Kidney epithelial cell (primary cell): ENCODE results near the gene ALK. TPM values are rescaled to one million over a fixed set of nuclear protein-coding genes. Genes with fewer than 3 reads are reported as not detected.

ENCODE experiments used
- DNase-seq: peaks from one replicate; pipeline ENCODE4 v3.0.0-alpha.2; 2010; ENCODE audit warnings: low read depth
- H3K27me3 ChIP-seq: 2 replicates; pipeline ENCODE4 v1.6.0; 2011; ENCODE audit warnings: low read length; ENCODE audit not compliant: control insufficient read depth, insufficient read depth
- H3K36me3 ChIP-seq: 2 replicates; pipeline ENCODE4 v1.5.1; 2011; ENCODE audit warnings: low read length; ENCODE audit not compliant: control insufficient read depth, insufficient read depth
- H3K4me3 ChIP-seq: 2 replicates; pipeline ENCODE4 v1.5.1; 2011; ENCODE audit warnings: low read depth, mild to moderate bottlenecking, control low read depth, low read length
- total RNA-seq: library from RNA; depleted of rRNA; stranded (reverse); fragments of >200 nt; gene quantifications from 2 replicates; pipeline ENCODE4 v1.2.3, GENCODE V29; 2015
- TF ChIP-seq, protein P1 (sequence below): IDR thresholded peaks from 2 replicates; pipeline ENCODE4 v1.5.1; 2011; ENCODE audit warnings: mild to moderate bottlenecking, moderate library complexity, low read length, control low read depth, inconsistent platforms; ENCODE audit not compliant: insufficient read depth, poor library complexity, severe bottlenecking

ALK gene
- total RNA-seq, 1 donor from 2014 or later: not detected

DNA sequence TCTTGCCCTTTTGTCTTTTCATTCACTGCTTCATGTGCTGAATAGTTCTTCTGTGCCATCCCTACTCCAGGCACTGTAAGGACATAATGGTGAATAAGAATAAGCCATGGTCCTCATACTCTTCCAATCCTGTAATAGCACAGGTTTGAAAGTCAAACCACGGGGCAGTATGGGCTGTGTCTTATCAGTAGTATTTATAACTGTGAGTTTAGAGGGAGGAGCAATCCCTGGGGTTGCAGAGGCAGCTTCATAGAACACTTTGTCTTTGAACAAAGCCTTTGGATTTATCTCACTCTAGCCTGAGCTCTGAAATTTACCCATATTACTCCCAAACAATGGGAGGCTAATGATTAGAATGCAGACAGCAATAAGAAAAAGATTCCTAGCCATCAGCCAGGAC lies 30.2 kb upstream of the ALK start:
- Histone ChIP-seq H3K36me3 (no peaks in the 10 kb centered on the region), H3K27me3 (no peaks in the 10 kb centered on the region), H3K4me3 (no peak overlapping the region)
- TF ChIP-seq, protein P1, sequence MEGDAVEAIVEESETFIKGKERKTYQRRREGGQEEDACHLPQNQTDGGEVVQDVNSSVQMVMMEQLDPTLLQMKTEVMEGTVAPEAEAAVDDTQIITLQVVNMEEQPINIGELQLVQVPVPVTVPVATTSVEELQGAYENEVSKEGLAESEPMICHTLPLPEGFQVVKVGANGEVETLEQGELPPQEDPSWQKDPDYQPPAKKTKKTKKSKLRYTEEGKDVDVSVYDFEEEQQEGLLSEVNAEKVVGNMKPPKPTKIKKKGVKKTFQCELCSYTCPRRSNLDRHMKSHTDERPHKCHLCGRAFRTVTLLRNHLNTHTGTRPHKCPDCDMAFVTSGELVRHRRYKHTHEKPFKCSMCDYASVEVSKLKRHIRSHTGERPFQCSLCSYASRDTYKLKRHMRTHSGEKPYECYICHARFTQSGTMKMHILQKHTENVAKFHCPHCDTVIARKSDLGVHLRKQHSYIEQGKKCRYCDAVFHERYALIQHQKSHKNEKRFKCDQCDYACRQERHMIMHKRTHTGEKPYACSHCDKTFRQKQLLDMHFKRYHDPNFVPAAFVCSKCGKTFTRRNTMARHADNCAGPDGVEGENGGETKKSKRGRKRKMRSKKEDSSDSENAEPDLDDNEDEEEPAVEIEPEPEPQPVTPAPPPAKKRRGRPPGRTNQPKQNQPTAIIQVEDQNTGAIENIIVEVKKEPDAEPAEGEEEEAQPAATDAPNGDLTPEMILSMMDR: no peak
- DNase-seq: no peak

DNA sequence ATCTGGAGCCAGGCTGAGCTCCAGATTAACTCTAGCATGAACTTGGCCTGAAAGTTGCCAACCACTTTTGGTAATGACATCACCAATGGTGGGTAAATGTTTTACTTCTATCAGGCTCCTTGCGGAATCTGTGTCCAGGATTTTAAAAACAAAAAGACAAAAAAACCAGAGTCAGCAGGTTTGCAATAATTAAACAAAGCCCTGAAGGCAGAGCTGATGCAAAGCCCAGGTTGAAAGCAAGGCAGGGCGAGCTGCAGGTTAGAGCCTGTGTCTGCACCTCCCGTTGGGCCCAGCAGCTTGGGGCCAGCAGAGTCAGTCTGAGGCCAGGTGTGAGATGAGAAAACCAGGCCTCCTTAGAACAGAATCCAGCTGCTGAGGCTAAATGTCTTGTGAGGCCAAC lies 29.1 kb upstream of the ALK start:
- TF ChIP-seq, protein P1: no peak
- no peak for DNase-seq
- Histone ChIP-seq H3K4me3 (no peak overlapping the region), H3K27me3 (no peaks in the 10 kb centered on the region), H3K36me3 (no peaks in the 10 kb centered on the region)

DNA sequence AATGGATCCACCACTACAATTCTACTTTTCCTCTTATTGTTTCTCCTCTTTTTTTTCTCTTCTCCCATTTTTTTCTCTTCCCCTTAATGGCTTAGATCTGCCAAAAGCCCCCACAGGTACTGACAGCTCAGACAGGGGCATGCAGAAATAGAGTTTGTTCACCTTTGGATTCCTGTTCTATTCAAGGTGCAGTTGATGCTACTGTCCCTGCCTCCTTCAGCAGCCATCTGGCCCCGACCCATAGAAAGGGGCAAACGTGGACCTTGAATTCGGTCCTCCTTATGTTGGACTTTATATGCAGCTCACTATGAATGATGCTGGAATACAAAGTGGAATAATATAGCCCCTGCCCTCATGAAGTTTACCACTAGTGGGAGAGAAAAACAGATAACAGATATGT lies 27.7 kb upstream of the ALK start:
- DNase-seq: no peak
- Histone ChIP-seq H3K4me3 (no peak overlapping the region), H3K27me3 (no peaks in the 10 kb centered on the region), H3K36me3 (no peaks in the 10 kb centered on the region)
- TF ChIP-seq, protein P1: no peak

DNA sequence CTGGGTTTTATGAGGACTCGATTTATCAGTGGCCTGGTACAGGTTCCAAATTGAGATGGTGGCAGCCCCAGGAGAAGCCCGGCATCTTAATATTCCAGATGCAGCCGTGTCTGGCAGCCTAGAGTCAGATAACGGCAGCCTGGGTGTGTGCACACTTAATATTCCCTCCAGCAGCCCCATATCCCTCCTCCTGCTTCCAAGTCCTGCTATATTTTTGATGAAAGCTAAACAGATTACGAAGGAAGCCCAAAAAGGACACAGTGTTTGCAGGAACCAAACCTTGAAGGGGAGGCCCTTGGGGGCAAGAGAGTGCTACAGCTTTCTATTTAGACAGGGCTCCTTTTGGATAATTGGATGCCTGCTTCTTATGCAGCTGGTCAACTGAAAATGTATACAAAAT lies 25.1 kb upstream of the ALK start:
- no peak for DNase-seq
- H3K27me3 ChIP-seq: no peaks in the 10 kb centered on the region
- TF ChIP-seq, protein P1: no peak
- no peaks in the 10 kb centered on the region for H3K36me3 ChIP-seq
- H3K4me3 ChIP-seq: no peak overlapping the region

DNA sequence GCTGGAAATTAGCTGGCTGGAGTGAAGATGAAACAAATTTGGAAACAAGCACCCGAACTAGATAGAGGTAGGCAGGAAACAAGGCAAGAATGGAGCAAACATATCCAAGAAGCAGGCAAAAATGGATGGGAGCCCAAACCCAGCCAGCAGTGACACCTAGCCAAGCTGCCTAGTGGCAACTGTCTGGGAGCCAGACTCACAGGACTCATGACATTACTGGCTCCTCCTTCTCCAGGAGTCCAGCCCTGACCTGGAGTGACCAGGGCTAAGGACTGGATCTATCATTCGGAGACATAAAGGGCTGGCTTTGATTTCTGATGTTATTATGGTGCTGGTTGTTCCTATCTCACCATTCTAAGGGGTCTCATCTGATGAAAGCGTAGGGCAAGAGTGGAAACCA lies 21.3 kb upstream of the ALK start:
- TF ChIP-seq, protein P1: no peak
- Histone ChIP-seq H3K4me3 (no peak overlapping the region), H3K27me3 (no peaks in the 10 kb centered on the region), H3K36me3 (no peaks in the 10 kb centered on the region)
- DNase-seq: no peak

DNA sequence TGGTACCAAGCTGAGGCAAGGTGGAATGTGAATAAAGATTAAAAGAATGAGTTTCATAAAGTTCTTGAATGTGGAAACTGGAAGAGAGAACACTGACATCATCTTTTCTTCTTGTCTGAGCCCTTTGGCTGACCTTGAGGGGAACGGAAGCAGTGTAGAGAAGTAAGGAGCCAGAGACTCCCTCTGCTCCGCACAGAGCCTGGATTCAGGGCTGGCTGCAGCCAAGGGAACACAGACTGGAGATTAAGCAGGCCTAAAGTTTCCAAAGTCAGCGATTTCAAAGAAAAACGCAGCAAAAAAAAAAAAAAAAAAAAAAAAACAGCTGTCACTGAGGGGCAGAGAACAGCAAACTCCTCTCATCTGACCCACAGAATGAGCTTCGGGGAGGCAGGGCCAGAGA lies 19.3 kb upstream of the ALK start:
- no peak overlapping the region for H3K4me3 ChIP-seq
- DNase-seq: no peak
- TF ChIP-seq, protein P1: no peak
- peaks cover 4% of the 10 kb centered on the region for H3K27me3 ChIP-seq
- no peaks in the 10 kb centered on the region for H3K36me3 ChIP-seq
